ENCODE results near the gene JSRP1.

JSRP1 gene

GRCh38 chr19:2261438-2262172 lies 5.4 kb upstream of the JSRP1 start:
- no peak for FAIRE-seq

GRCh38 chr19:2260341-2260805 lies 4.2 kb upstream of the JSRP1 start:
- FAIRE-seq, result no peak

- FAIRE-seq, result no peak
Measured at GRCh38 chr19:2259336-2259735, 3.1 kb upstream of the JSRP1 start.

- no peak for FAIRE-seq
Measured at GRCh38 chr19:2255112-2255845, 938 bp downstream of the JSRP1 start.

GRCh38 chr19:2254064-2254872 lies 1.9 kb downstream of the JSRP1 start:
- FAIRE-seq, result no peak

- FAIRE-seq, result no peak
Measured at GRCh38 chr19:2253106-2254063, 2.8 kb downstream of the JSRP1 start.

GRCh38 chr19:2252797-2253105 lies 3.5 kb downstream of the JSRP1 start:
- no peak for FAIRE-seq

- FAIRE-seq, result no peak
Measured at GRCh38 chr19:2252055-2252796, 4.0 kb downstream of the JSRP1 start.

GRCh38 chr19:2251106-2252054 lies 4.8 kb downstream of the JSRP1 start:
- FAIRE-seq, result no peak

- FAIRE-seq, result no peak
Measured at GRCh38 chr19:2250766-2251105, 5.5 kb downstream of the JSRP1 start.

- FAIRE-seq, result no peak
Measured at GRCh38 chr19:2249880-2250765, 6.1 kb downstream of the JSRP1 start.

GRCh38 chr19:2249010-2249866 lies 7.0 kb downstream of the JSRP1 start, which contains the start of gene AMH:
TSS of gene AMH (plus strand) at chr19:2249323. CDS start at chr19:2249333, 10 bp downstream.
- FAIRE-seq, result no peak

- no peak for FAIRE-seq
Measured at GRCh38 chr19:2248136-2249009, 7.8 kb downstream of the JSRP1 start.

GRCh38 chr19:2247433-2248101 lies 8.7 kb downstream of the JSRP1 start:
- no peak for FAIRE-seq

GRCh38 chr19:2246801-2247361 lies 9.3 kb downstream of the JSRP1 start:
- no peak for FAIRE-seq

- FAIRE-seq, result no peak
Measured at GRCh38 chr19:2246014-2246620, 10.1 kb downstream of the JSRP1 start.

All from TTC549 (cell line).